Measurements from ENCODE around the gene IRF7.

IRF7 gene

DNA sequence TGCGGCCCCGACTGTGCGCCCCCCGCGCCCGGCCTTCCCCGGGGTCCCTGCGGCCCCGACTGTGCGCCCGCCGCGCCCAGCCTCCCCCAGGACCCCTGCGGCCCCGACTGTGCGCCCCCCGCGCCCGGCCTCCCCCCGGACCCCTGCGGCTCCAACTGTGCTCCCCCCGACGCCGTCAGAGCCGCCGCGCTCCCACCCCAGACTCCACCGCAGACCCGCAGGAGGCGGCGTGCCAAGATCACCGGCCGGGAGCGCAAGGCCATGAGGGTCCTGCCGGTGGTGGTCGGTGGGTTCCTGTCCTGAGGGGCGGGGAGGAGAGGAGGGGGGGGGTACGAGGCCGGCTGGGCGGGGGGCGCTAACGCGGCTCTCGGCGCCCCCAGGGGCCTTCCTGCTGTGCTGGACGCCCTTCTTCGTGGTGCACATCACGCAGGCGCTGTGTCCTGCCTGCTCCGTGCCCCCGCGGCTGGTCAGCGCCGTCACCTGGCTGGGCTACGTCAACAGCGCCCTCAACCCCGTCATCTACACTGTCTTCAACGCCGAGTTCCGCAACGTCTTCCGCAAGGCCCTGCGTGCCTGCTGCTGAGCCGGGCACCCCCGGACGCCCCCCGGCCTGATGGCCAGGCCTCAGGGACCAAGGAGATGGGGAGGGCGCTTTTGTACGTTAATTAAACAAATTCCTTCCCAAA is 24.4 kb upstream of the IRF7 start:
- DNase-seq = peak; percentile 61

DNA sequence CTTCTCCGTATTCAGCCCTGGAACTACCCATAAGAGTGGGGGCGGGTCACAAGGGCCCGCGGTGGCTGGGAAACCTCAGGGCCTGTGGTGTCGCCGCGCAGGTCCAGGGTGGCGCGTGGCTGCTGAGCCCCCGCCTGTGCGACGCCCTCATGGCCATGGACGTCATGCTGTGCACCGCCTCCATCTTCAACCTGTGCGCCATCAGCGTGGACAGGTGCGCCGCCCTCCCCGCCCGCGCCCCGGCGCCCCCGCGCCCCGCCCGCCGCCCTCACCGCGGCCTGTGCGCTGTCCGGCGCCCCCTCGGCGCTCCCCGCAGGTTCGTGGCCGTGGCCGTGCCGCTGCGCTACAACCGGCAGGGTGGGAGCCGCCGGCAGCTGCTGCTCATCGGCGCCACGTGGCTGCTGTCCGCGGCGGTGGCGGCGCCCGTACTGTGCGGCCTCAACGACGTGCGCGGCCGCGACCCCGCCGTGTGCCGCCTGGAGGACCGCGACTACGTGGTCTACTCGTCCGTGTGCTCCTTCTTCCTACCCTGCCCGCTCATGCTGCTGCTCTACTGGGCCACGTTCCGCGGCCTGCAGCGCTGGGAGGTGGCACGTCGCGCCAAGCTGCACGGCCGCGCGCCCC is 23.7 kb upstream of the IRF7 start:
- peak; percentile 66 for DNase-seq

DNA sequence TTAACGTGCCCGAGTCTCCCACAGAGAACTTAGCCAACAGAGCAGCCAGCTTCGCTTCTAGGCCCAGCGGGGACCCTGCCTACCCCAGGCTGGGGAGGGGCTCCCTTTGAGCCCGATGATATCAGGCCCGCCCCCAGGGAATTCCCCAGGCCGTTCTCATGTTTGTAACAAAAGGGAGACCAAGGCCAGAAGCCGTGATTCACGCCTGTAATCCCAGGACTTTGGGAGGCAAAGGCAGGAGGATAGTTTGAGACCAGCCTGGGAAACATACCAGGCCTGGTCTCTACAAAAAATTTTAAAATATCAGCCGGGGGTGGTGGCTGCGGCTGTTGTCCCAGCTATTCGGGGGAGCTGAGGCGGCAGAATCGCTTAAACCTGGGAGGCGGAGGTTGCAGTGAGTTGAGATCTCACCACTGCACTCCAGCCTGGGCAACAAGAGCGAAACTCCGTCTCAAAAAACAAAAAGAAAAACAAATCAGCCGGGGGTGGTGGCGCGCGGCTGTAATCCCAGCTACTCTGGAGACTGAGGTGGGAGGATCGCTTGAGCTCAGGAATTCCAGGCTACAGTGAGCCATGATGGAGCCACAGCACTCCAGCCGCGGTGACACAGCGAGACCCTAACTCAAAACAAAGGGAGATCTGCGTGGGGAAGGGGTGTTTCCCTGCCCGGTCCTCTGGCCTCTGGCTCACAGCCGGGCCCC is 23.0 kb upstream of the IRF7 start:
- DNase-seq = peak; percentile 55

DNA sequence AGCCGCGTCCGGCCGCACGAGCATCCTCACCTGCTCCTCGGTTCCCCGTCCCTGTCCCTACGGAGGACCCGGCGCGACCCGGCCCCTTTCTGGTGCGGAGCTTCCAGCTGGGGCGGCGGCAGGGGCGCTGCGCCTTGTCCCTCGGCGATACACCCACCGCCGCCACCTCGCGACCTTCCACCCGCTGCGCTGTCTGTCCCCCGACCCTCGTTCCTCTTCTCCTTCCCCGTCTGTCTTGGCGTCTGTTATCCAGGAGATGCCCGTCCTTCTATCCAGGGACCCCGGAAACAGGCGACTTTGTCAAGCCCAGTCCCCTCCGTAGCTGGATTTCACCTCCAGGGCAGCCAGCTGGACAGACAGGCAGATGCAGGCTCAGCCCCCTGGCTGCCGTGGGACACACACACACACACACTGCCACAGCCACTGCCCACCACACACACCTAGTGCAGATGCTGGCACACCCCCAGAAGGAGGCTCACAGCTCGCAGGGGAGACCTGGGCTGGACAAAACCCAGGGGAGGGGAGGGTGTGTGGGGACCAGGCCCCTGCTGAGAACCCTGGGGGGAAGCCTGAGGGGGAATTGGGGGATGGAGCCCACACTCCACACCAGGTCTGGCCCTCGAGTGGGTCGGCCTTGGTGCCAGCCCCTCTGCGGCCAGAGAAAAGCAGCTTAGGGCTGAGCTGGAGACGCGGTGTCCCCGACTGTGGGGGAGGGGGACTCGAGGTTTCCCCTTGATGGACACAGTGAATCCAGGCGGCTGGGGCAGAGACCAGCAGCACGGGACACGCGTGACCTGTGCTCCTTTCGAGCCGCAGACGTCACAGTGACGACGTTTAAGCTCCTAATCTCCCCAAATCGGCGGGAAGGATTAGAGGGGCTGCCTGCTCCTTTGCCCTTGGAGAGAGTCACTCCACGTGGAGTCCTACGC is 22.1 kb upstream of the IRF7 start:
- DNase-seq = peak; percentile 60

DNA sequence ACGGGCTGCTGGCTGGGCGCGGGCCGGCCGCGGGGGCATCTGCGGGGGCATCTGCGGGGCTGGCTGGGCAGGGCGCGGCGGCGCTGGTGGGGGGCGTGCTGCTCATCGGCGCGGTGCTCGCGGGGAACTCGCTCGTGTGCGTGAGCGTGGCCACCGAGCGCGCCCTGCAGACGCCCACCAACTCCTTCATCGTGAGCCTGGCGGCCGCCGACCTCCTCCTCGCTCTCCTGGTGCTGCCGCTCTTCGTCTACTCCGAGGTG is 21.5 kb upstream of the IRF7 start:
- DNase-seq = no peak

DNA sequence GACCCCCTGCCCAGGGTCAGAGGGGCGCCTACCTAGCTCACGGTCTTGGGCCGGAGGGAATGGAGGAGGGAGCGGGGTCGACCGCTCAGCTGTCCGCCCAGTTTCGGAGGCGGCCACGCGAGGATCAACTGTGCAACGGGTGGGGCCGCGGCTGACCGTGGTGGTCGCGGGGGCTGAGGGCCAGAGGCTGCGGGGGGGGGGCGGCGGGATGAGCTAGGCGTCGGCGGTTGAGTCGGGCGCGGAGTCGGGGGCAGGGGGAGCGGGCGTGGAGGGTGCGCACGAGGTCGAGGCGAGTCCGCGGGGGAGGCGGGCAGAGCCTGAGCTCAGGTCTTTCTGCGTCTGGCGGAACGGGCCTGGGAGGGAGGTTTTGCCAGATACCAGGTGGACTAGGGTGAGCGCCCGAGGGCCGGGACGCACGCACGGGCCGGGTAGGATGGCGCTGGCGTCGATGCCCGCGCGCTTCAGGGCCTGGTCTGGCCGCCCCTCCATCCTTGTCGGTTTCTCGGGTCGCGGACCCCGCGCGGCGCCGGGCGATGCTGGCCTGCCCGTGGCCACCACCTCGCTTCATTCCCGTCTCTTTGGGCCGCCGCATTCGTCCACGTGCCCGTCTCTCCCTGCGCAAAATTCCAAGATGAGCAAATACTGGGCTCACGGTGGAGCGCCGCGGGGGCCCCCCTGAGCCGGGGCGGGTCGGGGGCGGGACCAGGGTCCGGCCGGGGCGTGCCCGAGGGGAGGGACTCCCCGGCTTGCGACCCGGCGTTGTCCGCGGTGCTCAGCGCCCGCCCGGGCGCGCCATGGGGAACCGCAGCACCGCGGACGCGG is 21.0 kb upstream of the IRF7 start, which contains the start of gene DRD4:
DRD4 (plus strand) TSS at position 759 of the 822 bp plus-strand sequence; CDS start at position 795, 36 bp downstream.
- DNase-seq = peak; percentile 56

DNA sequence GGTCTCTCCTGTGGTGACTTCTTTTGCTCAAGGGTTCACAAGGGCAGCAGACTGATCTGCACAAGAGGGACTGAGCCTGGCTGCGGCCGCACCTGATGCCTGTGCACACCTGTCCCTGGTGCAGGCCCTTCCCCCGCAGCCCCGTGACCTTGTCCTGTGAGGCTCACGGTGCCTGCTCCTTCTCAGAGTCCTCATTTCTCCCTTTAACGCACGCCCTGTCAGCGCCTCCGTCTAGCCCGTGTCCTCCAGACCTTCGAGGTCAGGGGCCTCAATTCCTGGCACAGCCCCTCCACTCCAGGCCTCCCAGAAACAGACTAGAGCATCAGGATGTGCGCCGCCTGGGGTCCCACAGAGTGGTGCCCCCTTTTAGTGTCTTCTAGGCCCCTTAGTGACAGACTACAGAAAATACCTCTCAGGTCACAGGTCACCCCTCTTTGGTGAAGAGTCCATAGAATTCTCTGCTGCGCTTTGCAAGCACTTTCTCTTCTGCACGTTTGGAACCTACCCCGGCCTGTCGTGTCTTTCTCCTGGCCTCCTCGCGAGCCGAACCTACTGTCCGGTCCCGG is 20.3 kb upstream of the IRF7 start:
- DNase-seq = peak; percentile 56

DNA sequence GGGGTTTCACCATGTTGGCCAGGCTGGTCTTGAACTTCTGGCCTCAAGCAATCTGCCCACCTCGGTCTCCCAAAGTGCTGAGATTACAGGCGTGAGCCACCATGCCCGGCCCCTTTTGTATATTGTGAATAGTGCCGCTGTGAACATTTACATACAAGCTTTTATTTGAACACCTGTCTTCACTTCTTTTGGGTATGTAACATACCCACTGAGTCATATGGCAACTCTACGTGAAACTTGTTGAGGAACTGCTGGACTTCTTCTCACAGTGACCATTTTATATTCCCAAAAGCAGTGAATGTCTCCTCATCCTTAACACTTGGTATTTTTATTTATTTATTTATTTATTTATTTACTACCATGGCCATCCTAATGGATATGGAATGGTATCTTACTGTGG is 15.1 kb upstream of the IRF7 start:
- DNase-seq = no peak

DNA sequence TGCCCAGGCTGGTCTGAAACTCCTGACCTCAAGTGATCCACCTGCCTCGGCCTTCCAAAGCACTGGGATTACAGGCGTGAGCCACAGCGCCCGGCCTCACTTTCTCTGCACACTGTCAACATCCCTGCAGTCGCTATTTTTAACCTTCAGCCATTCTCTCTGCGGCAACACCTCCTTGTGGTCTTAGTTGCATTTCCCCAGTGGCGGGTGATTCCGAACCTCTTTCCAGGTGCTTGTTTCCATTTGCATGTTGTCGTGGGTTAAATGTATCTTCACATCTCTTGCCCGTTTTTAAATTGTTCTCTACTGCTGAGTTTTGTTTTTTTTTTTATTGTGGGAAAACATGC is 13.5 kb upstream of the IRF7 start:
- DNase-seq = no peak

DNA sequence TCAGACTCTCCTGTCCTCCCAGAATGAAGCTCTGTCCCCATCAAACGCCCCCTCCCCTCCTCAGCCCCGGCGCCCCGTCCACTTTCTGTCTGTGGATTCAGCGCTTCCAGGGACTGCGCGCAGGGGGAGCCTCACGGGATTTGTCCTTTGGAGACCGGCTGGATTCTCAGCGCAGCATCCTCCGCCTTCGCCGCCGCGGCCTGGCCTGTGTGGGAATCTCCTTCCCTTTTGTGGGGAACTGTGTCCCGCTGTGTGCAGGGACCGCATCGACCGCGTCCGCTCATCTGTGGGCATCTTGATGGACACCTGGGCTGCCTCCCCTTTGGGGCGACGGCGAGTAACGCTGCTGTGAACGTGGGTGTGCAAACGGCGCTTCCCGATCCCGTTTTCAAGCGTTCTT is 12.3 kb upstream of the IRF7 start:
- DNase-seq = no peak

DNA sequence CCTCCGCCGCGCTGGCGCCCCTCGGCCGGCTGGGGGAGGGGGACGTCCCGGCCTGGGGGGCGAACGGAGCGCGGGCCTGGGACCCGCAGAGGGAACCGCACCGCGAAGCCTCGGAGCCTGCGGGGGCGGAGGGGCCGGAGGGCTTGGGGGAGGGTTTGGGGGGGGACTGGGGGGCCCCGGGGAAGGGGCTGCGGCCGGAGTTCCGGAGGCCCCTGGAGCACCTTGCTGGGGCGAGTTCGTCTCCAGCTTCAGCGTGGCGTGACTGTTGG is 11.5 kb upstream of the IRF7 start:
- no peak for DNase-seq

DNA sequence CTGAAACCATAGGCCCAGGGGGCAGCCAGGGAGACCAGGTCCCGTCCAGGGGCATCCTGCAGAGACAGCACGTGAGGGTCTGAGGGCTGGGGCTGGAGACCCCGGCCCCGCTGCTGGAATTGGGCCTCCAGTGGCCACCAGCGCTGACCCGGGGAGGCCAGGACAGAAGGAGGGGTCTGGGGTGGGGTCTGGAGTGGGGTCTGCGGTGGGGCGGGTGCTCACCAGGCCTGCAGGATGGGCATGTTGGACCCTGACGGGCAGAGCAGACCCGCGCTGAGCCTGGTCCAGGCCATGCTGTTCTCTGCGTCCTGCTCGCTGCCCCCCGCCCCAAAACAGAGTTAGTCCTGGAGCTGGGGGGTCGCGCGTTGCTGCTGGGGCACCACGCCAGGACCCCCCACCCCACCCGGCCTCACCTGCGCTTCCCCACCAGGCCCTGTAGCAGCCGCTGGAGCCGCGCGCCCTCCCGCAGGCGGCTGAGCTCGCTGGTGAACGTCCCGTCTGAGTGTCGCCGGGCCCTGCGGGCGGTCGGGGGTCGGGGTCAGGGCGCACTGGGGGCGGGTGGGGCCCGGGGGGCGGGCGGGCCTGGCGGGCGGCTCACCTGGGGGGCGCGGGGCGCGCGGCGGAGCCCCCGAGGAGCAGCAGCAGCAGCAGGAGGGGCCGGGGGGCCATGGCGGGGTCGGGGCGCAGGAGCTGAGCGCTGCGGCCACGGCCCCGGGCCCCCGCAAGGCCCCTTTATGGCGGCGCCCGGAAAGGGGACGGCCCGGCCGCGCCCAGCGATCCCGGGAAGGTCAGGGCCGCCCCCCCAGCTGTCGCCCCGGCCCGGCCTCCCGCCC is 10.9 kb upstream of the IRF7 start, which contains the start of gene SCT:
SCT (minus strand) TSS at position 707 of the 833 bp plus-strand sequence; CDS start at position 669, 38 bp downstream.
- peak; percentile 59 for DNase-seq

DNA sequence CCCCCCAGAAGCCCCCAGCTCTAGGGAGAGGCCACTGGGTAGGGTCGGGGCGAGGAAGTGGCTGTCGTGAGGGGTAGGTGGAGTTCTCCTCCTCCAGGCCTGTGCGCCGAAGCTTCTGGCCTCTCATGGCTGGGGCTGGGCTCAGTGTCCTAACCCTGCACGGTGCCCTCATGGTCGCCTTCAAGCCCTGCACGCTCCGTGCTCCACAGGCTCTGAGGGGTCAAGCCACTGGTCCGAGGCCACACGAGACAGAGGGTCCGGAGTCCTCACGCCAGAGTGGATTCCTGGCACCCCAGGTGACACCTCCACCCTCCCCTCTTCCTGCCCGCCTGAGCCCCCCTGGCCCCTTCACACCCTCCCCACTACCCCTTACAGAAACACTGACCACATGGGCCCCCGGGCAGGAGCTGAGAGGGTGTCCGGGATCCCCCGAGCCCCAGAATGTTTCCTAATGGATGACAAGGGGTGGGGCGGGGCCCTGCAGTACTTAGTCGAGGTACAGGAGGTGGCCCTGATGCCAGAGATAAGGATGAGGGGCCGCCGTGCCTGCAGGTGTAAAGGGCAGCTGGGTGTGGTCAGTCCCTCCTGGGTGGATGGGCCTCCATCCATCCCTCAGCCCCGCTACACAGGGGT is 10.0 kb upstream of the IRF7 start:
- DNase-seq = no peak

DNA sequence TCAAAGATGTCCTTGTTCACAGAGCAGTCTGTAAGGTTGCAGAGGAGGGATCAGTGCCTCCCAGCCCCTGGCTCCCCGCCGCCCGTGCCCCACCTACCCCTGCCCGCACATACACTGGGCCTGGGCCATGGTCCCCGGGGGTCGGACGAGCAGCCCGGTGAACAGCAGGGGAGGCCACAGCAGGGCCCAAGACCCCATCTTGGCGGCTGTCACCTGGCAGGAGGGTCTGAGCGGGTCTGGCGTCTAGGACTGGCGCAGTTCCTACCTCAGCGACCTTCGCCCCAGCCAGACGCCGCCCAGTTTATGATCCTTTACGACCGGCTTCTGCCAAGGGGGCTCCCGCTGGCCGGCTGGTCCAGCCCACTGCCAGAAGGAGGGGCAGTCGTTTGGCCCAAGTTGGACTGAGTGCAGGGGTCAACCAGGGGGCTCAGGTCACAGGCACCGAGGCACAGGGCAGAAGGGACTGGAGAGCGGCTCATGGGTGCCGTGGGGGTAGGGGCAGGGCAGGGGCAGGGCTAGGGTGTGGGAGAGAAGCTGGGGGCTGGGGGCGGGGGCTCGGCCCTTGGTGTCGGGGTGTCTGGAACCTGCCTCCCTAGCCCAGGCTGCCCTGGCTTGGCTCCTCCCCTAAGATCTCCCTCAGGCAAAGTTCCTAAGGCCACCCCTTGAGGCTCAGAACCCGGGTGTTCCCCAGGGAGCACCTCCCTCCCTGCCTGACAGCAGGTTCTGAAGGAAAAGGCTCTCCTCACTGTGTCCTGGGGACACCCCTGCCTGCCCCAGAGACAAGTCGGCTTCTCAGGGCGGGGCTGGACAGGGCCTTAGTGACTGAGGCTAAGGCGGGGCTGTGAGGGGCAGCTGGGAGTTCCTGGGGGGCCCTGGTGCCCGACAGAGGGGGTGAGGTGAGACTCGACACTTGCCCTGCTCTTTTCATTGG is 9.2 kb upstream of the IRF7 start, which contains the start of gene CDHR5:
CDHR5 (minus strand) TSS at position 251 of the 931 bp plus-strand sequence; CDS start at position 198, 53 bp downstream.
- DNase-seq = no peak

DNA sequence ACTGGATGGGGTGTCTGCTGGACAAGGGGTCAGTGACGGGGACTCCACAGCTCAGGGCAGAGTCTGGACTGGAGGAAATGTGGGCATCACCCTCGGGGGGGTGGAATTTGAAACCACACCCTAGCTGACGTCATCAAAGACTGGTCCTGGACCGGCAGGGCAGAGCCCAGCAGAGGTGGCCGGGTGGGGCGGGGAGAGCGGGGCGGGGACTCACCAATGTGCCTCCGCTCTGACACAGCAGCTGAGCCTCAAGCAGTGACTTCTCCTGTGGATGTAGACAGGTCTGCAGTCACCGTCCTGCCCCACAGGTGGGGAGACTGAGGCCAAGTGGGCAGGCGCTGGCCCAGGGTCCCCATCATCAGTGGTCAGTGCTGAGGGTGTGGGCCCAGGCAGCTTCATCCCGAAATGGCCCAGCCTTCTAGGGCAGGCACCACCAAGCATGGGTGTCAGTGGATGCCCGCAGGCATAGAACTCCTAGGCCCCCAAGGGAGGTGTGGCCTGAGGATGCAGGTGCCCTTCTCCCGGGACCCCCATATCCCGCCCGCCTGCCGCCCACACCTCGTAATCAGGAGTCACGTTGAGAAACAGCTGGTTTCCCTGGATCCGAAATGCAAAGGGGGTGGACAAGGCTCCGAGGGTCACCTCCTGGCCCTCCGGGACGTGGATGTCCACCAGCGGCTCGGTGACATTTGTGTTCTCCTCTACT is 8.4 kb upstream of the IRF7 start:
- no peak for DNase-seq

DNA sequence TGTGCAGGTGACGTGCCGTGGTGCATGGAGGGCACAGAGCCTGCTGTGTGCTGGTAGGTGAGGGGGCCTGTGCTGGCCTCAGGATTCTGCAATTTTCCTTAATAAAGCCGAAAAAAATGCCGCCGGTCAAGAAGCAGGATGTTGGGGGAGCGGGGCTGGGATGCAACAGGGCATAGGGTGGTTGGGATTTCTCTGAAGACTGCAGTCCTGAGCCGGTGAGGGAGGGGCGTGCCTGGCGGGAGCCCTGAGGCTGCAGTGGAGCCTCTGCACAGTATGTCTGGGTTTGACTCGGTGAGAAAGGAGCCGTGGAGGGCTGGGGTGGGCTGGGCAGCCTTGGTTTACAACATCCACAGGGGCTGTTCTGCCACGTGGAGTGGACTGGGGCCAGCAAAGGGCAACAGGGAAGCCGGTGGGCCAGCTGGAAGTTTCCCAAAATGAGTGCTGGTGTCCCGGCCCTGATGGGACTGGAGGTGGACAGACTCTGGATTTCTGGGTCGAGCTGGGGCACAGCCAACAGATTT is 7.7 kb upstream of the IRF7 start:
- DNase-seq = no peak

DNA sequence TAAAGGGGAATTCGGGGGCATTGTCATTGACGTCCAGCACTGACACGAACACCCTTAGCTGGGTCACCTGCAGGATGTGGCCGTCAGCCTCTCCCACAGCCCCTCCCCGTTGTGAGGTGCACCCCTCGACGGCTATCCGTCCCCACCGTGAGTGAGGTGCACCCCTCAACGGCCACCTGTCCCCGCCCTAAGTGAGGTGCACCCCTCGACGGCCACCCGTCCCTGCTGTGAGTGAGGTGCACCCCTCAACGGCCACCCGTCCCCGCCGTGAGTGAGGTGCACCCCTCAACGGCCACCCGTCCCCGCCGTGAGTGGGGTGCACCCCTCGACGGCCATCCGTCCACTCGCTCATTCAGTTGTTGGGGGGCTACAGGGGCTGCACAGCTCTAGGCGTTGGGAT is 6.1 kb upstream of the IRF7 start:
- DNase-seq = no peak

DNA sequence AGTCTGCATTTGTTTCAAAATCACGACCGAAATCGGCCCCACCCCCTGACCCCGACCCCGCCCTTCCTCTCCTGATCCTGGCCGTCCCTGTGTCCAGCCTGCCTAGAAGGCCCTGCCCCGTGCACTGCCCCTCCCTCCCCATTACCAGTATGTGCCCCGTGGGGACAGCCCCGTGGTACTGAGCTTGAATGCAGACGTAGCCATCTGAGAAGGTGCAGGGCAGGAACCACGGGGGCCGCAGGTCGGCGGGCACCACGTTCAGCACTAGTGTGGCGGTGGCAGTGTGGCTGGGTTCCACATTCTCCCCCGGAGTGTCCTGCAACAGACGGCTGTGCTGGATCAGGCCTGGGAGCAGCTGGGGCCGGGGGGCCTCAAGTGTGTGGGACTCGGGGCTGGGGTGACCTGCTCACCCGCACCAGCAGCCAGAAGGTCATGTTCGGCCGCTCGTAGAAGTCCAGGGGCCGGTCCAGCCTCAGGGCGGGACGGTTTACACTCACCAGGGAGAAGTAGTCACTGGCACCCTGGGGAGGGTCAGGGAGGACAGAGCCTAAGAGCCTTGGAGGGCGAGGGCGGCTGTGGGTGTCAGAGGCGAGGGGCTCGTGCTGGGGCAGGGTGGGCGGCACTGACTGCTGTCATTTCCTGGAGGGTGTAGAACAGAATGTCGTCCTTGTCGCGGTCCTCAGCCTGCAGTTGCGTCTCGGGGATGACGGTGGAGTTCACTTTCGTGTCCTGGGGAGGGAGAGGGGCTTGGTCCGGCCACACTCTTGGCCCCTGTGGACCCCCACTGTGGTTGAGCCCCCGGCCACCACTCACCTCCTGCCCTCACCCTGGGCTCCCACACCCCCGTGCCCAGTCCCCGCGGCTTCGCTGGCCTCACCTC is 5.4 kb upstream of the IRF7 start:
- DNase-seq = no peak
